ENCODE measurements around the gene NCDN.

The NCDN gene

GRCh38 chr1:35557611-35558373, at the start of gene NCDN:
Gene NCDN (plus strand): TSS chr1:35557799. CDS start chr1:35558191, 392 bp downstream.
- peak; percentile 88 to 98 (median 92) for DNase-seq (ENCODE audit: low read depth in 4 of 4, low spot score in 1 of 4)

- no peak for DNase-seq (ENCODE audit: low read depth in 4 of 4, low spot score in 1 of 4)
These were observed 49.7 kb upstream of the NCDN start for GRCh38 chr1:35507947-35508346.

GRCh38 chr1:35509558-35509957, 48.0 kb upstream of the NCDN start:
- no peak for DNase-seq (ENCODE audit: low read depth in 4 of 4, low spot score in 1 of 4)

DNA sequence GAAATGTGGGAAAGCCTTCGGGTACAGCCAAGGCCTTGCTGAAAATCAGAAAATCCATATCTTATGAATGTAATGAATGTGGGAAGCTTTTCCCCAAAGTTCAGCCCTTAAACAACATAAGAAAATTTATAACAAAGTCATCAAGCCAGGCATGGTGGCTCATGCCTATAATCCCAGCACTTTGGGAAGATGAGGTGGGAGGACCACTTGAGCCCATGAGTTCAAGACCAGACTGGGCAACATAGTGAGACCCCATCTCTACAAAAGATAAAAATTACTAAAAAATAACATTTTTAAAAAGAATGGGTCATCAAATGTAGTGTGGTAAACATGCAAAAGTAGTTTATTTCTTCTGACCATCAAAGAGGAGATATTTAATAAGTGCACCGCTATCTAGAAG, 46.3 kb upstream of the NCDN start:
- no peak for DNase-seq (ENCODE audit: low read depth in 4 of 4, low spot score in 1 of 4)

DNA sequence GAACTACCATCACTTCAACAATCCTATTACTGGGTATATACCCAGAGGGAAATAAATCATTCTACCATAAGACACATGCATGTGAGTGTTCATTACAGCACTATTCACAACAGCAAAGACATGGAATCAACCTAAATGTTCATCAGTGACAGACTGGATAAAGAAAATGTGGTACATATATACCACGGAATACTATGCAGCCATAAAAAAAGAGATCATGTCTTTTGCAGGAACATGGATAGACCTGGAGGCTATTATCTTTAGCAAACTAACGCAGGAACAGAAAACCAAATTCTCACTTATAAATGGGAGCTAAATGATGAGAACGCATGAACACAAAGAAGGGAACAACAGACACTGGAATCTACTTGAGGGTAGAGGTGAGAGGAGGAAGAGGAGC, 39.4 kb upstream of the NCDN start:
- DNase-seq (ENCODE audit: low read depth in 4 of 4, low spot score in 1 of 4) = no peak

DNA sequence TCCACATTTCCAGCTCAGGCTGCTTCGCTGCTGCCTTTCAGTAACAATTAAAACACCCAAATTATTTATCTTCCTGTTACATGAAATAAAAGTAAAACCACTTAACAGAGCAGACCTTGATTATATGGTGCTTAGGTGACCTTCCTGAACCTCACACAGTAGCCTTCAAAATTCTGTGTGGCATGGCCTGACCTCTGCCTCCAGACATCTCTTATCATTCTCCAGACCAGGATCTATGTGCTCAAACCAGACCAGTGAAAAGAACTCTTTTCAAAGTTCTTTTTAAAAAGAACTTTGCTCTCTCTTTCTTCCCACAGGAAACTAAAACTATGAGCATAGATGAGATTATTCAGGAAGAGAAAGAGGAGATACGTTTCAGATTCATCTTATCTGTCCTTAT, 38.2 kb upstream of the NCDN start:
- no peak for DNase-seq (ENCODE audit: low read depth in 4 of 4, low spot score in 1 of 4)

DNA sequence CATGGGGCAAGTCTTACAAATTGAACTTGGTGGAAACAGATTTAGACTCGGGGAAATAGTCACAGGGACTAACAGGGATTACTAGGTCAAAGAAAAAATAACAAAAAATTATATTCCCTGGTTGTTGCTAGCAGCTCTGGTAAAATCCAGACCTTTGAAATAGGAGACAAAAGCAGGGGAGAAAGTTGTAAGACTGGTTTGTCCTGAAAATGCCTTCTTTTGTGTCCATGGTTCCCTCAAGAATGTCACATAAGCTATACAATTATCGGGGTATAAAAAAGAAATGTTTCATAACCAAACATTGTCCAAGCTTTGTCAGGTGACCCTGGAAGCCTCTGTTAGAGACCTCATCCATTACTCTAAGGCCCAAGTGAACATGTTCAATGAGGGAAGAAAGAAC, 33.5 kb upstream of the NCDN start:
- DNase-seq (ENCODE audit: low read depth in 4 of 4, low spot score in 1 of 4) = no peak

DNA sequence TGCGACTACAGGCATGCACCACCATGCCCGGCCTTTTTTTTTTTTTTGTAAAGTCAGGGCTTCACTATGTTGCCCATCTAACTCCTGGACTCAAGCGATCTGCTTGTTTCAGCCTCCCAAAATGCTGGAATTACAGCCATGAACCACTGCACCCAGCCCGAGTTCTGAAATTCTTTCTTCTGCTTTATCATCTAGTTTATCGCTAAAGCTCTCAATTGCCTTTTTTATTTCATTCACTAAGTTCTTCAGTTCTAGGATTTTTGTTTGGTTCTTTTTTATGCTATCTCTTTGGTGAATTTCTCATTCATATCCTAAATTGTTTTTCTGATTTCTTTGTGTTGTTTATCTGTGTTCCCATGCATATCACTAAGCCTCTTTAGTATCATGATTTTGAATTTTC, 27.4 kb upstream of the NCDN start:
- DNase-seq (ENCODE audit: low read depth in 4 of 4, low spot score in 1 of 4) = no peak

DNA sequence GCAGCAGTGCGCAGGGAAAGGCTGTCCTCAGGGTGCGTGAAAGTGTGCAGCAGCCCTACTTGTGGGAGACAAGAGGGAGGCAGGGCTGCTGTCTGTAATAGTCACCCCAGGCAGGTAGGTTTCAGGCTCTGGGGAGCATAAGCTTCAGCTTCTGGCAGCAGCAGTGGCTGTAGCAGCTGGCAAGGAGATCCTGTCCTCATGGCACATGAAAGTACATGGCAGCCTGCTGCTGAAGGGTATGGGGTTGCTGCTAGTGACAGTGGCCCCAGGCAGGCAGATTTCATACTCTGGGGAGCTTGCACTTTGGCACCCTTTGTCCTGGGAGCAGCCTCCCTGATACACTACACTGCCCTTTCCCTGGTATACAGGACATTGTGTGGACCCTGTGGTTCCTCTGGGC, 26.7 kb upstream of the NCDN start:
- DNase-seq (ENCODE audit: low read depth in 4 of 4, low spot score in 1 of 4) = no peak

DNA sequence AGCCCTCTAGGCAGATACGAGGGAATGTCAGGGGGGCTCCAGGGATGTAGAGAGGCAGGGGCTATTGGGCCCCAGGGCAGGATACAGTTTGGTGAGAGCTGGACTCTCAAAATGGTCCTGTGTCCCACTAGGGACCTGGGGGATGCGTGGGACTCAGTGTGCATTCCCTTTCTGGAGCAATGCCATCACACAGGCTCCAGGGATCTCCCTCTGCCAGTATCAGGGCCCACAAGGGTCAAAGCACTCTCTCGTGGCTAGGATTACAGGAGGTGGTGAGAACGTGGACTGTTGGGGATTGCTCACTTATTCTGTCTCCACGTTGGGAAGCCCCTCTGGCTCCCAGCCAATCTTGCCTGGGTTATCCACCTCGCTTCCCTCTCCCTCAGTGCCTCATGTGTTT, 26.2 kb upstream of the NCDN start:
- no peak for DNase-seq (ENCODE audit: low read depth in 4 of 4, low spot score in 1 of 4)

DNA sequence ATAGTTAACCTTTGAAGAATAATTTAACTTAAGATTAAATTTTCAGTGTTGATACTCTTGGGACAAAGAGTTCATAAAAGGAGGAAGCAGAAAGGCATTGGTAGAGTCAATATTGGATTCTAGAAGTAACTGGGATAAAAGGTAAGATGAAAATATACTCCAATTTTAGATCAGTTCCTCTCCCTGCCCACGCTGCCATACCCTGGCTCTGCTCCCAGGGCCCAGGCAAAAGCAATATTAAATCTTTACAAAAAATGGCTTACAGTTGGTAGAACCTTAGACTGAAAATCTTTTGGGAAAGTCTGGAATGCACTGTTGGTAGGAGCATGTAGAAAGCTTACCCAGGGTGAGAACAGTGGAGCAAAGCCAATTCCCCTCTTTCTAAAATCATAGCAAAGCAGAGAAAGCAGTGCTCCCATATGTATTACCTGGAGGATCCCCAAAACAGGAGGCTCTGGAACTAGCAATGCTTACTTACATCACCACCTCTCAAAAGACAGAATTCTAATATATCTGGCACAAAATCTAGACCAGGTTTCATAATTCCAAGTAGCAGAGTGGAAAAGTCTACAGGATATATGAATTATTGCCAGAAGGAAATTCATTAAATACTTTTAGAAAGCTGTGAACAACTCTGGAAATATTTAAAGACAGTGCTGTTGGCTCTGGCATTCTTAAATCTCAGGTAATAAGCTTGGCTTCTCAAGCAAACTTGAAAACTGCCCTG, 24.9 kb upstream of the NCDN start:
- no peak for DNase-seq (ENCODE audit: low read depth in 4 of 4, low spot score in 1 of 4)

GRCh38 chr1:35533586-35533985, 24.0 kb upstream of the NCDN start:
- no peak for DNase-seq (ENCODE audit: low read depth in 4 of 4, low spot score in 1 of 4)

GRCh38 chr1:35535243-35535642, 22.4 kb upstream of the NCDN start:
- DNase-seq (ENCODE audit: low read depth in 4 of 4, low spot score in 1 of 4) = no peak

GRCh38 chr1:35536556-35537162, 20.9 kb upstream of the NCDN start:
- no peak for DNase-seq (ENCODE audit: low read depth in 4 of 4, low spot score in 1 of 4)

GRCh38 chr1:35537806-35538205, 19.8 kb upstream of the NCDN start:
- no peak for DNase-seq (ENCODE audit: low read depth in 4 of 4, low spot score in 1 of 4)

DNA sequence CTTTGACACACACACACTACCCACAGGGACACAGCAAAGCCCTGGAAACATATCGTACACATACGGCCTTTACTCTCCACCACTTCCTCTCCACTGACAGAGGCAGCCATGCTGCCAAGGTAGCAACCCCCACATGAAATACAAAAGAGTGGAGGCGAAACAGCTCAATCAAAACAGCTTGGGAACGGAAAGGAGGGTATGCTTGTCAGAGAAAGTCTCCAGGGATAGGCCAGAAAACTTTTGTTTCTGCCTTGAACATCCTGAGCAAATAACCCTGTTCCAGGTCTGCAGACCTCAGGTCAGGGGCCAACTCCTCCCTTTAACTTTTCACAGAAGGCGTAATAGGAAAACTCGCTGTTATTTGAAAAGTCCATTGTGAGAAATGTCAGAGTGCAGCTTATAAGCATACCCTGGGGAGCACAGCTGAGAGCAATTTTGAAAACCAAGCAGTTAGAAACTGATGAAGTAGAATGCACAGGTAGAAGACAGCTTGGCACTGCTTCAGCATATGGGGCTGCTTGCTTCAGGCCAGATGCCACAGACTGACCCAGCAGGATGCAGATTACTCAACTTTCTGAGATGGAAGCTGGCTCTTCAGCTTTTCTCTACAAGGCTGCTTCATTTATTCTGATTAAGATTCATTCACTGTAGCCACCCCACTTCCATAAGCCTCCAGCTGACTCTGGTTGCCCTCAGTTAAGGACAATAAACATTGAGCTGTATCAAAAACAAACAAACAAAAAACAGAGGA, 18.4 kb upstream of the NCDN start:
- DNase-seq (ENCODE audit: low read depth in 4 of 4, low spot score in 1 of 4) = no peak

DNA sequence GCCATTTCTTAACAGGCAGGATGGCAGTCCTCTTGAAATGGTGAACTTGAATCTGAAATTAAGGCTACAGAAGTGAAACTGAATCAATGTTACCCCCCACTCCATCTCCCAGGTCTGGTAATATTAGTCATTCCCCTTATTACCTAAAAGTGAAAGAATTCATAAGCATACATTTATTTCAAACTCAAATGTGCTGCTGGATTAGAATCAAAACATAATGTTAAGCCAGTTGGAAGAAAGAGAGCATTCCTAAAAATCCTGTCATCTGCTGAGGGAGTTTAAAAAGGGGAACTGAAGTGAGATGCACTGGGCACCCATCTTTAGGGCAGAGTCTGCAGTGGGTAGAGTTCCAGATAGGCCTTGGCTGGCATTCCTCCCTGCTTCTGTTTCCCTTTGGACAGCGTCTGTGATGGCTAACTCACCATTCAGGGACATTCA, 17.8 kb upstream of the NCDN start:
- DNase-seq (ENCODE audit: low read depth in 4 of 4, low spot score in 1 of 4) = no peak

DNA sequence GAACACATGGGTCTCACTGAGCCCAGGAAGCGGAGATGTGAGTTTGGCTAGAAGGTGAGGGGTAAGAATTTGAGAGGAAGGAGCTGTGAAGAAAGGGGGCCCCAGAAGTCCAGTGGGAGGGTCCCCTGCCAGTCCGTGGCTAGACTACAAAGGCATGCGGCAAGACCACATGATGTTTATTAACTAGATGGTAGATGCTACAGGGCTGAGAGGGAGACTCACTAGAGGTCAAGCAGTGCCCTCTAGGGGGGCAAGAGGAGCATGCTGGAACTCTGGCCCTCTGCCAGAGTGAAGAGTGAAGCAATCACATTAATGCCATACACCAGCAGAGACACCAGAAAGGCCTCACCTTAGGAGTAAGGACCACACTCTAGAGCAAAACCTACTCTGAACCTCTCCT, 12.6 kb upstream of the NCDN start:
- no peak for DNase-seq (ENCODE audit: low read depth in 4 of 4, low spot score in 1 of 4)

DNA sequence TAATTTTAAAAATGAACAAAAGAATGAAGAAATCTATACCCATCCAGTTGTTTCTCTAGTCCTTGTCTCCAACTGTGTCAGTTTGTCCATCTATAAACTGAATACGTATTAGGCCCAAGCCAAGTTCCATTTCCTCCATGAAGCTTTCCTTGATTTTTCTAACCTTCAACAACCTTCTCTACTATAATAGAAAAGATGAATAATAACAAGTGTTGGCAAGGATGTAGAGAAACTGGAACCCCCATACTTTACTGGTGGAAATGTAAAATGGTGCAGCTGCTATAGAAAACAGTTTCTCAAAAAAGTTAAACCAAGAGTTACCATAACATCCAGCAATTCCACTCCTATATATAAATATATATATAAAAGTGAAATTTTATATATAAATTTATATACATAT, 11.0 kb upstream of the NCDN start:
- no peak for DNase-seq (ENCODE audit: low read depth in 4 of 4, low spot score in 1 of 4)

- DNase-seq (ENCODE audit: low read depth in 4 of 4, low spot score in 1 of 4) = no peak
These were observed 3.7 kb upstream of the NCDN start for GRCh38 chr1:35553851-35554250.
